ENCODE results near the gene ELP2.

GRCh38 chr18:36094431-36094830 lies 35.3 kb upstream of the ELP2 start:
- TF ChIP-seq CTCF (optimal IDR thresholded peaks at IDR 0.05 in 1 of 3, IDR thresholded peaks at IDR 0.05 in 1 of 3, conservative IDR thresholded peaks at IDR 0.05 in 1 of 3; ENCODE audit: extremely low read depth in 1 of 3, insufficient read depth in 2 of 3, low read length in 3 of 3) = no peak
- TF ChIP-seq EZH2 (IDR thresholded peaks at IDR 0.05; ENCODE audit: low read length) = no peak
